Endothelial cell of umbilical vein (primary cell): ENCODE data around the gene HOXA1.

Experiments
- CTCF ChIP-seq, 2 donors: IDR thresholded peaks; 1 replicate in 1 of 2; 2 replicates in 1 of 2; pipeline ENCODE4 v1.5.1; 2011; ENCODE audit warnings: low read length in 2 of 2, mild to moderate bottlenecking in 2 of 2, moderate library complexity in 2 of 2, control low read depth in 1 of 2, inconsistent platforms in 1 of 2, low read depth in 1 of 2; ENCODE audit not compliant: insufficient read depth in 1 of 2; ENCODE audit errors: extremely low read depth in 1 of 2
- FOS ChIP-seq: IDR thresholded peaks from 2 replicates; pipeline ENCODE4 v1.6.1; 2011; ENCODE audit warnings: mild to moderate bottlenecking, low read length, moderate library complexity, borderline replicate concordance; ENCODE audit not compliant: insufficient read depth
- POLR2A ChIP-seq: IDR thresholded peaks from 2 replicates; pipeline ENCODE4 v1.6.1; 2012; ENCODE audit warnings: low read depth, mild to moderate bottlenecking, control low read depth, low read length

GRCh38 chr7:27123007-27123476 is 27.2 kb upstream of the HOXA1 start:
- no peak for TF ChIP-seq CTCF (IDR thresholded peaks at IDR 0.05; ENCODE audit: extremely low read depth in 1 of 2, insufficient read depth in 1 of 2, low read depth in 1 of 2, low read length in 2 of 2)
- no peak for TF ChIP-seq POLR2A
- TF ChIP-seq FOS, result no peak
